H1 (cell line): ENCODE measurements around the gene TIGIT. TPM values are rescaled to one million over a fixed set of nuclear protein-coding genes. Genes with fewer than 3 reads are reported as not detected.

Experiments
- CTCF ChIA-PET: fragments of 300-600 bp; sonication (Branson Sonifier 250); formaldehyde crosslinking; loops from one replicate; lab custom pipeline; 2021; ENCODE audit not compliant: partially characterized antibody; lab: Charles Lee
- POLR2A ChIA-PET: fragments of 300-600 bp; sonication (Branson Sonifier 250); formaldehyde crosslinking; loops from one replicate; lab custom pipeline; 2021; ENCODE audit warnings: inconsistent platforms; ENCODE audit not compliant: partially characterized antibody; lab: Charles Lee
- DNase-seq, 2 experiments: peaks; one replicate each; pipeline versions ENCODE4 v3.0.0 to v3.0.0-alpha.2; 2010 to 2022; ENCODE audit warnings: low spot score in 2 of 2, low read depth in 1 of 2, mixed read lengths in 1 of 2
- FAIRE-seq: peaks from 2 replicates; lab custom pipeline; 2011; peaks lifted over from hg19 to GRCh38; lab: Jason Lieb, UNC
- H2AFZ ChIP-seq: 2 replicates; pipeline ENCODE4 v1.8.1; 2012; ENCODE audit warnings: low read length, inconsistent platforms
- H2AK5ac ChIP-seq: 2 replicates; pipeline ENCODE4 v1.6.1; 2013; ENCODE audit warnings: low read depth, low read length
- H2BK120ac ChIP-seq: replicated peaks from 2 replicates; pipeline ENCODE3; 2013; ENCODE audit warnings: low read depth, low read length, inconsistent platforms
- H2BK12ac ChIP-seq: 2 replicates; pipeline ENCODE4 v1.6.1; 2013; ENCODE audit warnings: low read depth, low read length
- H2BK15ac ChIP-seq: 2 replicates; pipeline ENCODE4 v1.6.1; 2013; ENCODE audit warnings: low read length
- H2BK20ac ChIP-seq: 2 replicates; pipeline ENCODE4 v1.6.1; 2013; ENCODE audit warnings: low read length
- H2BK5ac ChIP-seq: 2 replicates; pipeline ENCODE4 v1.6.1; 2013; ENCODE audit warnings: low read depth, low read length
- H3K14ac ChIP-seq: 2 replicates; pipeline ENCODE4 v1.6.1; 2013; ENCODE audit warnings: inconsistent platforms; ENCODE audit not compliant: insufficient read length
- H3K18ac ChIP-seq: 2 replicates; pipeline ENCODE4 v1.6.1; 2013; ENCODE audit warnings: low read length; ENCODE audit errors: extremely low read depth
- H3K23ac ChIP-seq: 2 replicates; pipeline ENCODE4 v1.6.1; 2013; ENCODE audit warnings: inconsistent platforms; ENCODE audit not compliant: insufficient read length
- H3K23me2 ChIP-seq: 2 replicates; pipeline ENCODE4 v1.6.1; 2013; ENCODE audit warnings: low read depth, low read length
- H3K27ac ChIP-seq: 2 replicates; pipeline ENCODE4 v1.6.1; 2011; ENCODE audit warnings: low read depth, low read length, inconsistent platforms
- H3K27me3 ChIP-seq, 4 experiments: replicated peaks in 1 of 4; 1 replicate in 1 of 4; 2 replicates in 3 of 4; pipeline versions ENCODE4 v1.6.1 to v1.8.1; 2011 to 2013; ENCODE audit warnings: low read length in 3 of 4, mild to moderate bottlenecking in 3 of 4, inconsistent platforms in 2 of 4, mixed read lengths in 2 of 4, moderate library complexity in 1 of 4; ENCODE audit not compliant: control insufficient read depth in 3 of 4, insufficient read depth in 3 of 4; ENCODE audit errors: extremely low read depth in 1 of 4
- H3K36me3 ChIP-seq, 4 experiments: 2 replicates each; pipeline versions ENCODE4 v1.6.1 to v1.8.1; 2011 to 2013; ENCODE audit warnings: mild to moderate bottlenecking in 4 of 4, low read length in 3 of 4, moderate library complexity in 2 of 4, control low read depth in 1 of 4, inconsistent platforms in 1 of 4; ENCODE audit not compliant: insufficient read depth in 4 of 4, control insufficient read depth in 2 of 4
- H3K4ac ChIP-seq: replicated peaks from 2 replicates; pipeline ENCODE3; 2013; ENCODE audit warnings: low read length, low read depth, mixed read lengths, inconsistent platforms; ENCODE audit not compliant: insufficient read length
- H3K4me1 ChIP-seq, 4 experiments: replicated peaks in 1 of 4; 1 replicate in 1 of 4; 2 replicates in 3 of 4; pipeline versions ENCODE4 v1.6.1 to v1.8.1; 2011 to 2013; ENCODE audit warnings: low read length in 3 of 4, inconsistent platforms in 2 of 4, mixed read lengths in 1 of 4; ENCODE audit not compliant: insufficient read depth in 4 of 4, control insufficient read depth in 3 of 4
- H3K4me2 ChIP-seq, 2 experiments: 2 replicates each; pipeline versions ENCODE4 v1.6.1 to v1.8.1; 2011 to 2013; ENCODE audit warnings: low read depth in 2 of 2, low read length in 2 of 2, control low read depth in 1 of 2, inconsistent platforms in 1 of 2, mild to moderate bottlenecking in 1 of 2; ENCODE audit not compliant: insufficient read depth in 1 of 2
- H3K4me3 ChIP-seq, 4 experiments: fragments of 200-600, 300-600 bp in 1 of 4; sonication (generic), shearing (Covaris generic), sonication (Bioruptor Twin) in 1 of 4; 2 replicates each; pipeline versions ENCODE4 v1.5.1 to v1.8.1; 2011 to 2016; ENCODE audit warnings: low read length in 4 of 4, low read depth in 3 of 4, control low read depth in 2 of 4, inconsistent platforms in 2 of 4, mild to moderate bottlenecking in 2 of 4, mixed read lengths in 1 of 4, moderate library complexity in 1 of 4; ENCODE audit not compliant: insufficient read depth in 2 of 4; ENCODE audit errors: extremely low read depth in 1 of 4
- H3K56ac ChIP-seq: replicated peaks from 2 replicates; pipeline ENCODE3; 2013; ENCODE audit warnings: low read depth, mild to moderate bottlenecking, mixed read lengths, low read length, inconsistent platforms; ENCODE audit not compliant: insufficient read length
- H3K79me1 ChIP-seq: 2 replicates; pipeline ENCODE4 v1.6.1; 2013; ENCODE audit warnings: low read depth, low read length, control low read depth
- H3K79me2 ChIP-seq, 2 experiments: 2 replicates each; pipeline versions ENCODE4 v1.6.1 to v1.8.1; 2012 to 2013; ENCODE audit warnings: low read length in 2 of 2, mild to moderate bottlenecking in 2 of 2, inconsistent platforms in 1 of 2; ENCODE audit not compliant: insufficient read depth in 2 of 2, control insufficient read depth in 1 of 2
- H3K9ac ChIP-seq, 4 experiments: replicated peaks in 1 of 4; 1 replicate in 1 of 4; 2 replicates in 3 of 4; pipeline versions ENCODE4 v1.6.1 to v1.8.1; 2011 to 2013; ENCODE audit warnings: low read depth in 3 of 4, low read length in 3 of 4, control low read depth in 2 of 4, mild to moderate bottlenecking in 2 of 4, moderate library complexity in 2 of 4, inconsistent platforms in 1 of 4; ENCODE audit errors: extremely low read depth in 1 of 4
- H3K9me3 ChIP-seq, 2 experiments: 2 replicates each; pipeline versions ENCODE4 v1.6.1 to v1.8.1; 2012 to 2013; ENCODE audit warnings: mild to moderate bottlenecking in 2 of 2, moderate library complexity in 2 of 2, control low read depth in 1 of 2, inconsistent platforms in 1 of 2, low read depth in 1 of 2, low read length in 1 of 2, mixed read lengths in 1 of 2; ENCODE audit not compliant: insufficient read depth in 2 of 2
- H4K20me1 ChIP-seq, 2 experiments: replicated peaks in 1 of 2; 2 replicates each; pipeline versions ENCODE3 to v1.8.1; 2011 to 2013; ENCODE audit warnings: inconsistent platforms in 2 of 2, low read length in 2 of 2, mild to moderate bottlenecking in 1 of 2; ENCODE audit not compliant: insufficient read depth in 2 of 2, control insufficient read depth in 1 of 2
- H4K5ac ChIP-seq: 2 replicates; pipeline ENCODE4 v1.6.1; 2013; ENCODE audit warnings: low read length, low read depth, mixed read lengths, inconsistent platforms; ENCODE audit not compliant: insufficient read length
- H4K8ac ChIP-seq: 2 replicates; pipeline ENCODE4 v1.8.0; 2013; ENCODE audit warnings: mild to moderate bottlenecking, moderate library complexity, low read length, inconsistent platforms; ENCODE audit not compliant: insufficient read depth; ENCODE audit errors: extremely low read depth
- H4K91ac ChIP-seq: replicated peaks from 2 replicates; pipeline ENCODE3; 2013; ENCODE audit warnings: low read length, mixed read lengths, inconsistent platforms; ENCODE audit not compliant: insufficient read length
- BCL11A ChIP-seq, 2 experiments: IDR thresholded peaks; one replicate each; pipeline ENCODE4 v1.6.1; 2011; ENCODE audit warnings: low read depth in 2 of 2, low read length in 2 of 2, mild to moderate bottlenecking in 2 of 2
- WGBS, 2 experiments: shearing (Covaris generic) in 1 of 2; methylation state at CpG; one replicate each; pipeline versions ENCODE4 v1.1.6 to v1.1.7; 2013 to 2015; ENCODE audit warnings: low lambda C conversion rate in 2 of 2, mixed read lengths in 2 of 2, inconsistent platforms in 1 of 2, low coverage in 1 of 2, missing lambda C conversion rate in 1 of 2; ENCODE audit not compliant: insufficient replicate concordance in 2 of 2, insufficient coverage in 1 of 2, insufficient read length in 1 of 2; ENCODE audit errors: extremely low coverage in 1 of 2, missing lambda C conversion rate in 1 of 2; 5-methylcytosine and 5-hydroxymethylcytosine counted together
- polyA plus RNA-seq, 7 experiments: library from polyadenylated mRNA; depleted of rRNA in 3 of 7; stranded (reverse) in 5 of 7; unstranded in 2 of 7; fragments of >200 nt in 5 of 7; fragments of 200-250 nt in 2 of 7; gene quantifications; 1 replicate in 5 of 7; 2 replicates in 1 of 7; 4 replicates in 1 of 7; pipeline versions ENCODE4 v1.2.1 to v1.2.3, GENCODE V29; 2011 to 2013; ENCODE audit warnings: missing spikeins in 2 of 7, mixed read lengths in 2 of 7
- total RNA-seq: library from RNA; stranded (reverse); fragmentation: NEBNext Ultra II Directional; extraction: Animal tissue kit (Norgen Biotek cat#: 25700); gene quantifications from 2 replicates; pipeline ENCODE4 v1.2.1, GENCODE V29; 2021

Gene TIGIT
- total and polyA plus RNA-seq, 2 of the 8 experiments (the other 6 are each of a cell fraction or from before 2014, with no cell fraction given), result 0.02 TPM; not detected in 1

DNA sequence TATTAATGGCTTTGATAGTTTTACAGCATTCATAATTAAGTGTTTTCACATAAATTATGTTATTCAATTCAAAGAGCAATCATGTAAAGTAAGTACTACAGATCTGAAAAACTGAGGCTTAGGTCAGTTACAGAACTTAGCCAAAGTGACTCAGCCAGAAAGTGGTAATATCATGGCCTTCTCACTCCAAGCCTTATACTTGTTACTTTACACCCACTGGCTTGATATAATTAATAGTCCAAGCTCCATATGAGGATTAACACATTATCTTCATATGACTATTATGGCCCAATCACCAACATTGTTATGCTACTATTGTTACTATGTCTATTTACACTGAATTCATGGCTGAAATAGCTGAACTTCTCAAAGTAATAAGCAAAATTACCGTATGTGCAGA is 50.7 kb downstream of the TIGIT start:
- no peak overlapping the region for H4K91ac ChIP-seq
- no peaks in the 10 kb centered on the region for H3K36me3 ChIP-seq
- ChIA-PET POLR2A (interaction anchor here (0.6 kb wide), 1 partner anchor 13 kb away, joined by 3 read pairs; no protein-coding TSS in a partner anchor), CTCF (no interaction called here)
- no peak overlapping the region for H3K27ac ChIP-seq
- H3K27me3 ChIP-seq, result no peaks in the 10 kb centered on the region
- H3K79me2 ChIP-seq, result no peaks in the 10 kb centered on the region
- H3K23ac ChIP-seq, result no peak overlapping the region
- no peaks in the 10 kb centered on the region for H3K9me3 ChIP-seq
- H3K4ac ChIP-seq, result no peak overlapping the region
- H3K4me2 ChIP-seq, result no peak overlapping the region
- no peak overlapping the region for H3K4me3 ChIP-seq
- no peak overlapping the region for H2AK5ac ChIP-seq
- WGBS, 2 experiments, result 92% methylated on average over 1 of the region's 1 CpG; no CpG with 5 or more reads in 1 of the 2 experiments
- H2BK120ac ChIP-seq, result no peak overlapping the region
- no peaks in the 10 kb centered on the region for H3K23me2 ChIP-seq
- H3K56ac ChIP-seq, result no peak overlapping the region
- H4K20me1 ChIP-seq, result no peaks in the 10 kb centered on the region
- no peak overlapping the region for H3K18ac ChIP-seq
- H2BK15ac ChIP-seq, result no peak overlapping the region
- H3K9ac ChIP-seq, result no peak overlapping the region
- no peak overlapping the region for H2AFZ ChIP-seq
- no peaks in the 10 kb centered on the region for H3K4me1 ChIP-seq
- no peak overlapping the region for H4K5ac ChIP-seq
- H3K14ac ChIP-seq, result no peak overlapping the region
- H2BK5ac ChIP-seq, result no peak overlapping the region
- H2BK12ac ChIP-seq, result no peak overlapping the region
- no peak overlapping the region for H4K8ac ChIP-seq
- H3K79me1 ChIP-seq, result no peaks in the 10 kb centered on the region
- no peak overlapping the region for H2BK20ac ChIP-seq
- DNase-seq (no peak), FAIRE-seq (no peak)
- no peak for TF ChIP-seq BCL11A (IDR thresholded peaks at IDR 0.05; ENCODE audit: low read depth in 2 of 2, low read length in 2 of 2)
